Prostate gland (tissue), 2 donors: ENCODE results near the gene ADAMTS17. TPM values are rescaled to one million over a fixed set of nuclear protein-coding genes. Genes with fewer than 3 reads are reported as not detected.

ENCODE experiments used
- DNase-seq: peaks from one replicate; pipeline ENCODE4 v3.0.0-alpha.2; 2019; ENCODE audit warnings: low spot score
- H3K27ac ChIP-seq, 2 donors: fragments of 200-600 bp; sonication (generic); 2 replicates each; pipeline ENCODE4 v1.5.1; 2017 to 2019
- H3K27me3 ChIP-seq: fragments of 200-600 bp; sonication (generic); replicated peaks from 2 replicates; pipeline ENCODE4 v1.5.1; 2019; ENCODE audit not compliant: insufficient read depth
- H3K36me3 ChIP-seq, 2 donors: fragments of 200-600 bp; sonication (generic); 1 replicate in 1 of 2; 2 replicates in 1 of 2; pipeline versions ENCODE4 v1.5.1 to v1.8.1; 2017 to 2019
- H3K4me1 ChIP-seq: fragments of 200-600 bp; sonication (generic); replicated peaks from 2 replicates; pipeline ENCODE4 v1.5.1; 2019
- H3K4me3 ChIP-seq, 2 donors: fragments of 200-600 bp; sonication (generic); 2 replicates each; pipeline ENCODE4 v1.5.1; 2017 to 2019
- H3K9me3 ChIP-seq: fragments of 200-600 bp; sonication (generic); 2 replicates; pipeline ENCODE4 v1.5.1; 2017
- POLR2A ChIP-seq: fragments of 450-650 bp; IDR thresholded peaks from one replicate; pipeline ENCODE4 v1.6.1; 2016; ENCODE audit warnings: antibody characterized with exemption, mild to moderate bottlenecking
- POLR2AphosphoS5 ChIP-seq: sonication (generic); formaldehyde crosslinking; IDR thresholded peaks from one replicate; pipeline ENCODE4 v1.6.1; 2017; ENCODE audit warnings: antibody characterized with exemption
- WGBS: methylation state at CpG from one replicate; pipeline ENCODE4 v1.1.5; 2018; 5-methylcytosine and 5-hydroxymethylcytosine counted together
- intact Hi-C: fragments of 100-400 bp; cut with DNase I; formaldehyde crosslinking; loops from one replicate; pipeline ENCODE4 v1.14.2; 2022
- total RNA-seq, 2 donors: library from RNA; depleted of rRNA; stranded (reverse); fragments of >200 nt; gene quantifications; one replicate each; pipeline ENCODE4 v1.1.0, GENCODE V29; 2016
- TF ChIP-seq, protein P1 (sequence below), 4 experiments: fragments of 200-600 bp in 2 of 4; fragments of 450-650 bp in 2 of 4; sonication (generic) in 2 of 4; IDR thresholded peaks; 1 replicate in 3 of 4; 2 replicates in 1 of 4; pipeline ENCODE4 v1.5.1; 2016 to 2019; ENCODE audit warnings: antibody characterized with exemption in 4 of 4, mild to moderate bottlenecking in 2 of 4, moderate library complexity in 2 of 4

The ADAMTS17 gene
- total RNA-seq, 2 donors from 2014 or later = 2.7 to 5.6 TPM

DNA sequence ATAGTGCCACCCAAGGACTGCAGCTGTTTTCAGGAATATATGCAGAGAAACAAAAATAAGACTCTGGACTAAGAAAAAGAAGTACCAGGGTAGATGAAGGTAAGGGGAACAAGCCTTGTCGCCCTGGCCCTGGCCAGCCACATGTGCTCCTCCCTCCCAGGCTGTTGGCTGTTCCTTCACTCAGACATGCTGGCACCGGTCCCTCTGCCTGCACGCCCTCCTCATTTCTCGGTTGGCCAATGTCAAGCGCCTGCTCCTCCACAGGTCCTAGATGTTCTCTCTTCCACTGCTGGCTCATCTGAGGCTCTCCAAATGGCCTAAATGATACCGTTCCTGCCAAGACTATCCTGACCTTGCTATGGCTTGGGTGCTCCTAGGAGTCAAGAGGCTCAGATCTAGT lies 320.1 kb downstream of the ADAMTS17 start:
- TF ChIP-seq, protein P1, sequence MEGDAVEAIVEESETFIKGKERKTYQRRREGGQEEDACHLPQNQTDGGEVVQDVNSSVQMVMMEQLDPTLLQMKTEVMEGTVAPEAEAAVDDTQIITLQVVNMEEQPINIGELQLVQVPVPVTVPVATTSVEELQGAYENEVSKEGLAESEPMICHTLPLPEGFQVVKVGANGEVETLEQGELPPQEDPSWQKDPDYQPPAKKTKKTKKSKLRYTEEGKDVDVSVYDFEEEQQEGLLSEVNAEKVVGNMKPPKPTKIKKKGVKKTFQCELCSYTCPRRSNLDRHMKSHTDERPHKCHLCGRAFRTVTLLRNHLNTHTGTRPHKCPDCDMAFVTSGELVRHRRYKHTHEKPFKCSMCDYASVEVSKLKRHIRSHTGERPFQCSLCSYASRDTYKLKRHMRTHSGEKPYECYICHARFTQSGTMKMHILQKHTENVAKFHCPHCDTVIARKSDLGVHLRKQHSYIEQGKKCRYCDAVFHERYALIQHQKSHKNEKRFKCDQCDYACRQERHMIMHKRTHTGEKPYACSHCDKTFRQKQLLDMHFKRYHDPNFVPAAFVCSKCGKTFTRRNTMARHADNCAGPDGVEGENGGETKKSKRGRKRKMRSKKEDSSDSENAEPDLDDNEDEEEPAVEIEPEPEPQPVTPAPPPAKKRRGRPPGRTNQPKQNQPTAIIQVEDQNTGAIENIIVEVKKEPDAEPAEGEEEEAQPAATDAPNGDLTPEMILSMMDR (IDR thresholded peaks at IDR 0.05) = no peak
- TF ChIP-seq POLR2A = no peak
- no peak for DNase-seq
- Histone ChIP-seq H3K27me3 (no peaks in the 10 kb centered on the region), H3K4me1 (no peaks in the 10 kb centered on the region), H3K4me3 (no peak overlapping the region), H3K9me3 (no peaks in the 10 kb centered on the region), H3K36me3 (no peaks in the 10 kb centered on the region), H3K27ac (no peak overlapping the region)
- intact Hi-C loops = no loop called here
- WGBS = 74% methylated on average over 6 of the region's 6 CpGs

DNA sequence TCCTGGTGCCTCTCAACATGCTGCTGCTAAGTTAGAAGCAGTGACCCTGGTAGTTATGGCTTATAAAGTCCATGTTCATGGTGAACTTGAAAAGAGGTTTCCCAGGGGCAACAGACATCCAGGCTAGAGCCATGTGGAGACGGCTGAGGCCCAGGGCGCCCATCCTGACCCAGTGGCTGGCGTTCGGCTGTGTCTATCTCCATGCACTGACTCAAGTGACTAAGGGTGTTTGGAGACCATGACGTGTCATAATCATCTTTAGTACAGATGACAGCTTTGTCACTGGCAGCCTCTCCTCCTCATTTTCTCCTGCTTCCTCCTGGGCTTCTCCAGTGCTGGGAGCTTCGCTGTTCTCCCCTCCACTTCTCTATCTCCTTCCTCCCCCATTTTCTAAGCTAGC lies 321.2 kb downstream of the ADAMTS17 start:
- DNase-seq = no peak

GRCh38 chr15:100020189-100020588 lies 321.6 kb downstream of the ADAMTS17 start:
- TF ChIP-seq POLR2A = no peak
- TF ChIP-seq POLR2AphosphoS5 = no peak
- TF ChIP-seq, protein P1 (IDR thresholded peaks at IDR 0.05) = no peak
- Histone ChIP-seq H3K27ac (no peak overlapping the region), H3K9me3 (no peaks in the 10 kb centered on the region), H3K4me1 (no peaks in the 10 kb centered on the region), H3K27me3 (no peaks in the 10 kb centered on the region), H3K4me3 (no peak overlapping the region), H3K36me3 (no peaks in the 10 kb centered on the region)
- intact Hi-C loops = no loop called here
- WGBS = 38% methylated on average over 4 of the region's 6 CpGs
- no peak for DNase-seq

More for the DNA sequence above, 321.2 kb downstream of the ADAMTS17 start:
- Histone ChIP-seq H3K27me3 (no peaks in the 10 kb centered on the region), H3K4me1 (no peaks in the 10 kb centered on the region), H3K4me3 (no peak overlapping the region), H3K9me3 (no peaks in the 10 kb centered on the region), H3K36me3 (no peaks in the 10 kb centered on the region), H3K27ac (no peak overlapping the region)
- TF ChIP-seq POLR2AphosphoS5 (no peak), POLR2A (no peak)
- TF ChIP-seq, protein P1 (IDR thresholded peaks at IDR 0.05) = no peak
- WGBS = 94% methylated on average over 6 of the region's 6 CpGs
- intact Hi-C loops = no loop called here

DNA sequence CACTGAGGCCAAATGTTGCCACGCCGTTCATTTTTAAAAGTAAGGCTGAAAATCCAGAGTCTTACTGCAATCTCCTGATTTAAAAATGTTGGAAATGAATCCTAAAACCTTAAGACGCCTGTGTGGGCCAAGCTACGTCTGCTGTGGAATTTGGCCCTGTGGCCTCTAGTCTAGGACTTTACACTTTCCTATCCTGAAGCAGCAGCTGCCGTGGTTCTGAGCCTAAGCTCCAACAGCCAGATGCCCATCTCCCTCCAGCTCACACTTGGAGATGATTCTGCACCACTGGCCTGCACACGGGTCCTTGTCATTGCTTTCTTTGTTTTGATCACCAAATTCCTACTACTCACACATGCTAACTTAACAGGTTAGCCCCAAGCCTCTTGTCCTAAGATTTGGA lies 322.2 kb downstream of the ADAMTS17 start:
- WGBS = 89% methylated on average over 6 of the region's 6 CpGs
- H3K27ac ChIP-seq = no peak overlapping the region
- no peaks in the 10 kb centered on the region for H3K9me3 ChIP-seq
- no peak for TF ChIP-seq POLR2A
- TF ChIP-seq, protein P1 (IDR thresholded peaks at IDR 0.05) = no peak
- no peak for TF ChIP-seq POLR2AphosphoS5
- H3K27me3 ChIP-seq = no peaks in the 10 kb centered on the region
- H3K36me3 ChIP-seq = no peaks in the 10 kb centered on the region
- H3K4me1 ChIP-seq = no peaks in the 10 kb centered on the region
- DNase-seq = no peak
- H3K4me3 ChIP-seq = no peak overlapping the region
- intact Hi-C loops = no loop called here

DNA sequence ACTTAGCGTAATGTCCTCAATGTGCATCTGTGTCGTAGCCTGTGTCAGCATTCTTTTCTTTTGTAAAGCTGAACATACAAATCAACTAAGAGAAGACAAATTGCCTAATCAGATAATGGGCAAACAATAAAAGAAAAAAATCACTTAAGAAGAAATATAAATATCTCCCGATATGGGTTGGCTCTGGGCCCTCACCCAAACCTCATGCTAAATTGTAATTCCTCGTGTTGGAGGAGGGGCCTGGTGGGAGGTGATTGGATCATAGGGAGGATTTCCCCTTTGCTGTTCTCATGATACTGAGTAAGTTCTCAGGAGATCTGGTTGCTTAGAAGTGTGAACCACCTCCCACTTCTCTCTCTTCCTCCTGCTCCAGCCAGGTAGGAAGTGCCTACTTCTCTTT lies 323.6 kb downstream of the ADAMTS17 start:
- Histone ChIP-seq H3K27ac (no peak overlapping the region), H3K36me3 (no peaks in the 10 kb centered on the region), H3K4me1 (no peaks in the 10 kb centered on the region), H3K4me3 (no peak overlapping the region), H3K27me3 (no peaks in the 10 kb centered on the region), H3K9me3 (no peaks in the 10 kb centered on the region)
- intact Hi-C loops = no loop called here
- no peak for DNase-seq
- TF ChIP-seq, protein P1 (IDR thresholded peaks at IDR 0.05) = no peak
- TF ChIP-seq POLR2AphosphoS5 (no peak), POLR2A (no peak)
- WGBS = 57% methylated on average over 4 of the region's 4 CpGs
